Measurements from ENCODE around the gene FUT3. TPM values are rescaled to one million over a fixed set of nuclear protein-coding genes. Genes with fewer than 3 reads are reported as not detected.

FUT3 gene
- total RNA-seq, 2 experiments from 2014 or later, result not detected

DNA sequence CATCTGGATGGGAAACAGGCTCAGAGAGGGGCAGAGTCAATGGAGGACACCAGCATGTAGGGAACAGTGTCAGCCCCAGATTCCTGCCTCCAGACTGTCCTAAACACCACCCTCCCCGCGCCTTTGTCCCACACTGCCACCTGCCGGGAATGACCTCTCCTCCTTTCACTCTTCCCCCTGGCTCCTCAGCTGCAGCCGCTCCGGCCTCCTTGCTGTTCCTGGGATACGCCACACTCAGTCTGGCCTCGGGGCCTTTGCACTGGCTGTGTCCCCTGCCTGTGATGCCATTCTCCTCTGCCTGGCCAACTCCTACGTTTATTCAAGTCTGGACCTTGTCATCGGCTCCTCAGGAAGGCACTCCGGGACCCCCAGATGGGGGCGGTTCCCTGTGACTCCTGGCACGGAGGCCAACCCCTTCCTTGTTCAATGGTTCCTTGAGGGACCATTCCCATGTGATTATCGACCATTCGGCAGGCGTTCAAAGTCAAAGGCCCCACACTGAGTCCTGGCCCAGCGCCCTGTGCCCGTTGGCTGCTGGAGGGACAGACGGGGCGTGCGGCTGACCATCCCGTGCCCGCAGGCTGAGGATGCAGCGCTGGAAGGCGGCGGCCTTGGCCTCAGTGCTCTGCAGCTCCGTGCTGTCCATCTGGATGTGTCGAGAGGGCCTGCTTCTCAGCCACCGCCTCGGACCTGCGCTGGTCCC, 27.5 kb downstream of the FUT3 start:
- Mint-ChIP-seq H3K27ac (no peak overlapping the region), H3K9me3 (no peaks in the 10 kb centered on the region), H3K27me3 (no peaks in the 10 kb centered on the region), H3K4me3 (no peak overlapping the region), H3K4me1 (ENCODE audit: low read depth) (peaks cover 5% of the 10 kb centered on the region), H3K36me3 (ENCODE audit: low read depth) (no peaks in the 10 kb centered on the region)
- intact Hi-C loops (cut with micrococcal nuclease), result no loop called here
- ATAC-seq (no peak), DNase-seq (no peak)
- ChIA-PET CTCF (interaction anchor here (1.4 to 1.6 kb wide), 3 partner anchors 16 to 20 kb away, joined by 3 to 9 read pairs (median 6); no protein-coding TSS in a partner anchor), POLR2A (interaction anchor here (0.9 kb wide), 1 partner anchor 12 kb away, joined by 3 read pairs; no protein-coding TSS in a partner anchor)
- TF ChIP-seq, protein P1, sequence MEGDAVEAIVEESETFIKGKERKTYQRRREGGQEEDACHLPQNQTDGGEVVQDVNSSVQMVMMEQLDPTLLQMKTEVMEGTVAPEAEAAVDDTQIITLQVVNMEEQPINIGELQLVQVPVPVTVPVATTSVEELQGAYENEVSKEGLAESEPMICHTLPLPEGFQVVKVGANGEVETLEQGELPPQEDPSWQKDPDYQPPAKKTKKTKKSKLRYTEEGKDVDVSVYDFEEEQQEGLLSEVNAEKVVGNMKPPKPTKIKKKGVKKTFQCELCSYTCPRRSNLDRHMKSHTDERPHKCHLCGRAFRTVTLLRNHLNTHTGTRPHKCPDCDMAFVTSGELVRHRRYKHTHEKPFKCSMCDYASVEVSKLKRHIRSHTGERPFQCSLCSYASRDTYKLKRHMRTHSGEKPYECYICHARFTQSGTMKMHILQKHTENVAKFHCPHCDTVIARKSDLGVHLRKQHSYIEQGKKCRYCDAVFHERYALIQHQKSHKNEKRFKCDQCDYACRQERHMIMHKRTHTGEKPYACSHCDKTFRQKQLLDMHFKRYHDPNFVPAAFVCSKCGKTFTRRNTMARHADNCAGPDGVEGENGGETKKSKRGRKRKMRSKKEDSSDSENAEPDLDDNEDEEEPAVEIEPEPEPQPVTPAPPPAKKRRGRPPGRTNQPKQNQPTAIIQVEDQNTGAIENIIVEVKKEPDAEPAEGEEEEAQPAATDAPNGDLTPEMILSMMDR (IDR thresholded peaks at IDR 0.05), result no peak

DNA sequence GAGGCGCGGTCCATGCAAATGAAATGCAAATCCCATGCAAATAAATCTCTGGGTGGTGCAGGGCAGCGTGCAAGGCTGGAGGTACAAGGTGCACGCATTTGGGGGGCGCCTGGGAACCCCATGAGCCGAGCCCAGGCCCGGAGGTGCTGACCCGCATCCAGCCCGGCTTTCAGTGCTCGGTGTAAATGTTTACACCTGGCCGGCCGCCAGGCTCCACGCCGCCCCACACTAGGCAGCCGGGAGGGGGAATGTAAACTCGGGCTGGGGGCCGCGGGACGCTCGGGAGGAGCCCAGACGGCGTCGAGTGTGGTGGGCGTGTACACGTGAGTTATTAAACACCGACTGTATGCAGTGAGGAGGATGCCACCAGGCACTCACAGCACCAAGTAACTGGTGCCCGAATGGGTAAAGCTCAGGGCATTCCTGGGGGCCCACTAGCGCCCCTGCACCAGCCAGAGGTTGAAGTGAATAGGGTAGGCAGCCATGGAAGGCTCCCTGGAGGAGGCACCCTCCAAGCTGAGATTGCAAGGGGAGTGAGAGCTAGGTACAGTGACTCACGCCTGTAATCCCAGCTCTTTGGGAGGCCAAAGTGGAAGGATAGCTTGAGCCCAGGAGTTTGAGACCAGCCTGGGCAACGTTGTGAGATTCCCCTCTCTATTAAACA, 28.9 kb downstream of the FUT3 start:
- intact Hi-C loops (cut with micrococcal nuclease), result no loop called here

DNA sequence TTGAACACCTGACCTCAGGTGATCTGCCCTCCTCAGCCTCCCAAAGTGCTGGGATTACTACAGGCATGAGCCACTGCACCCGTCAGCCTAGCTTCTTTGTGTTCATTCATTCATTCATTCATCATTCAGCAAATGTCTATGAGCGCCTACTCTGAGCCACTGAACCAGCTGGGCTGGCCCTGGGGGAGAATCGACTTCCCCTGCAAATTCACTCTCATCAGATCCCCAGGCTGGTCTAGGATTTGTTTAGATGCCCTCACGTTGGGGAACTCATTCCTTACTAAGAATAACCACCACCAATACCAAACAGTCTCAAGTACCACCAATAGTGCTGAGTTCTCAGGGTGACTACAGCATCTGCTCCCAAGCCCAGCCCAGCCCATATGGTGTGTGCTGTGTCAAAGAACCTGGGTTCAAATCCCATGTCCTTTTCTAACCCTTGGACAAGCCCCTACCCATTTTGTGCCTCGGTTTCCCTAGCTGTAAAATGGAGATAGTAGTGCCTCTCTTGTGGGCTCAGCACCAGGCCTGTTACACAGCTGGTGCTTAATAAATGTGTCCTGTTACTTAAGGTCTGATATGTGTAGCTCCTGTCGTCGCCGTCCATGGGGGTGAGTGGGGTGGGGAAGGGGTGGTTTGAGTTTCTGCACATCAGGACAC, 29.6 kb downstream of the FUT3 start:
- CTCF ChIA-PET, result no interaction called here
- Mint-ChIP-seq H3K27ac (no peak overlapping the region), H3K4me3 (no peak overlapping the region), H3K36me3 (ENCODE audit: low read depth) (no peaks in the 10 kb centered on the region), H3K4me1 (ENCODE audit: low read depth) (no peaks in the 10 kb centered on the region), H3K27me3 (peaks cover 4% of the 10 kb centered on the region), H3K9me3 (no peaks in the 10 kb centered on the region)
- ATAC-seq (no peak), DNase-seq (no peak)
- intact Hi-C loops (cut with micrococcal nuclease), result no loop called here
- POLR2A ChIA-PET, result interaction anchor here (0.7 kb wide), 1 partner anchor 197 kb away, joined by 3 read pairs; no protein-coding TSS in a partner anchor
- TF ChIP-seq, protein P1 (IDR thresholded peaks at IDR 0.05), result no peak

More for the DNA sequence above, 28.9 kb downstream of the FUT3 start:
- ATAC-seq (no peak), DNase-seq (no peak)
- H3K27ac Mint-ChIP-seq, result no peak overlapping the region
- TF ChIP-seq, protein P1 (IDR thresholded peaks at IDR 0.05), result no peak
- H3K9me3 Mint-ChIP-seq, result no peaks in the 10 kb centered on the region
- ChIA-PET CTCF (interaction anchor here (1.5 to 1.6 kb wide), 2 partner anchors 14 to 19 kb away, joined by 3 to 9 read pairs; no protein-coding TSS in a partner anchor), POLR2A (interaction anchor here (0.7 kb wide), 1 partner anchor 80 kb away, joined by 4 read pairs; no protein-coding TSS in a partner anchor)
- no peaks in the 10 kb centered on the region for H3K36me3 Mint-ChIP-seq (ENCODE audit: low read depth)
- H3K27me3 Mint-ChIP-seq, result peaks cover 2% of the 10 kb centered on the region
- no peak overlapping the region for H3K4me3 Mint-ChIP-seq
- peaks cover 5% of the 10 kb centered on the region for H3K4me1 Mint-ChIP-seq (ENCODE audit: low read depth)

DNA sequence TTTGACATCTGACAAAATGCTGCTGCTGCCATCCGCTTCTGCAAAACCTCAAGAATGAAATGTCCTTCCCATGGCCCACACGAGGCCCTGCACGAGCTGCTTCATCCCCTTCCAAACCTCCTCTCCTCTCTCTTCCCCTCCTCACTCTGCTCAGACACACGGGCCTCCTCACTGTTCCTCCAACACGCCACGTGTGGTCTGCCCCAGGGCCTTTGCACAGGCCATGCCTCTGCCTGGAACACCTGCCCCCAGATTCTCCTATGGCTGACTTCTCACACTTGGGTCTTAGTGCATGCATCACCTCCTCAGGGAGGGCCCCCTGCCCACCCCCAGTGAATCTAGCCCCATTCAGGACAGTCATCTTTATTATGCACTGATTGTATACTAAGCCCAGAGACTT, 30.5 kb downstream of the FUT3 start:
- ChIA-PET POLR2A (interaction anchor here (0.7 kb wide), 1 partner anchor 196 kb away, joined by 3 read pairs; no protein-coding TSS in a partner anchor), CTCF (no interaction called here)
- H3K9me3 Mint-ChIP-seq, result no peaks in the 10 kb centered on the region

More for the DNA sequence above, 30.5 kb downstream of the FUT3 start:
- DNase-seq (no peak), ATAC-seq (no peak)
- H3K36me3 Mint-ChIP-seq (ENCODE audit: low read depth), result no peaks in the 10 kb centered on the region
- TF ChIP-seq, protein P1 (IDR thresholded peaks at IDR 0.05), result no peak
- H3K27ac Mint-ChIP-seq, result no peak overlapping the region
- peaks cover 5% of the 10 kb centered on the region for H3K27me3 Mint-ChIP-seq
- intact Hi-C loops (cut with micrococcal nuclease), result no loop called here
- H3K4me1 Mint-ChIP-seq (ENCODE audit: low read depth), result no peaks in the 10 kb centered on the region
- H3K4me3 Mint-ChIP-seq, result no peak overlapping the region
